ENCODE results near the gene TTLL10.

TTLL10 gene

DNA sequence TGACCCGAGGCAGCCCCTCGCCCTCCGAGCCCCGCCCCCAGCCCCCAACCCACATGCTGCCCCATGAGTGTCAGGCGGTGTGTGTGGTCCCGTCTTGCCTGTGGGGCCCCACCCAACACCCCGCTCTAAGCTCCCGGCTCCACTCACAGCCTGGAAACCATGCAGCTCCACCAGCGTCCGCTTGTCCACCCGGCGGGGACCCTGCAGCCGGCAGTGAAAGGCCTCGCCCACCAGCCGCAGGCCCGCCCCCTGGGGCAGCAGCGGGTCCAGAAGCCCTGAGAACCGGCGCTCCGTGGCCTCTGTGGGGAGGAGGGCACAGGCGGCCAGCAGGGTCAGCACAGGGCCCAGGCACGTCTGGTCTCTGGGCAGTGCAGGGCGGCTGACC, 70.1 kb downstream of the TTLL10 start:
- in situ Hi-C loops (cut with HindIII; ENCODE audit: low sequenced_read_pairs), result no loop called here

- in situ Hi-C loops (cut with HindIII; ENCODE audit: low sequenced_read_pairs), result no loop called here
Observed at GRCh38 chr1:1244192-1244811, 70.6 kb downstream of the TTLL10 start.

- in situ Hi-C loops (cut with HindIII; ENCODE audit: low sequenced_read_pairs), result no loop called here
Observed at GRCh38 chr1:1245178-1245816, 71.6 kb downstream of the TTLL10 start.

- in situ Hi-C loops (cut with HindIII; ENCODE audit: low sequenced_read_pairs), result no loop called here
Observed at GRCh38 chr1:1245817-1246576, 72.3 kb downstream of the TTLL10 start.

- in situ Hi-C loops (cut with HindIII; ENCODE audit: low sequenced_read_pairs), result no loop called here
Observed at GRCh38 chr1:1246577-1247340, 73.1 kb downstream of the TTLL10 start, which contains the start of gene C1QTNF12. C1QTNF12 (minus strand) TSS chr1:1246722; CDS start chr1:1246690, 32 bp downstream.

- in situ Hi-C loops (cut with HindIII; ENCODE audit: low sequenced_read_pairs), result no loop called here
Observed at GRCh38 chr1:1247341-1247913, 73.7 kb downstream of the TTLL10 start.

Data from DLD1 (cell line).